Measurements from ENCODE around the gene OXLD1.
A peak's percentile ranks its signal among the peaks of the same experiment; 100 is the strongest.

OXLD1 gene

DNA sequence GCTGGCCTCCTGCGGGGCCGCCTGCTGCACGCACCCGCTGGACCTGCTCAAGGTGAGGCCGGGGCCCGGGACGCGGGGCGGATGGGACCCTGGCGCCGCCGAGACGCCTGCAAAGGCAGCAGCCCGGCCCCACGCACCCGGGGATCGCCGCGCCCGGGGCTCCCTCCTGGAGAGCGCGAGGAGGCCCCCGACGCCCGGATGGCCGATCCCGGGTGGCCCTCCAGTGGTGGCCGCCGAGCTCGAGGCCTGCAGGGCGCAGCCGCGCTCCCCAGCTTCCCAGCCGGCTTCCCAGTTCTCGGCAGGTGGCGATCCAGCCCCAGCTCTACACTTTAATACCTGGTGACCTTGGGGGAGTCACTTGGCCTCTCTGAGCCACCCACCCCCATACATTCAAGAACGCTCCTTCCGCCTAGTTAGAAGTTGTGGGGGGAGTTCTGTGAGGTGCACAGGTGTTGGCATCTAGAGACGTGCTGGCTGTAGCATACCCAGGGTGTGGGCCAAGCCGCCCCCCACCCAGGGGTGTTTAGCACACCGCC lies 46.1 kb upstream of the OXLD1 start:
- TF ChIP-seq, protein P1, sequence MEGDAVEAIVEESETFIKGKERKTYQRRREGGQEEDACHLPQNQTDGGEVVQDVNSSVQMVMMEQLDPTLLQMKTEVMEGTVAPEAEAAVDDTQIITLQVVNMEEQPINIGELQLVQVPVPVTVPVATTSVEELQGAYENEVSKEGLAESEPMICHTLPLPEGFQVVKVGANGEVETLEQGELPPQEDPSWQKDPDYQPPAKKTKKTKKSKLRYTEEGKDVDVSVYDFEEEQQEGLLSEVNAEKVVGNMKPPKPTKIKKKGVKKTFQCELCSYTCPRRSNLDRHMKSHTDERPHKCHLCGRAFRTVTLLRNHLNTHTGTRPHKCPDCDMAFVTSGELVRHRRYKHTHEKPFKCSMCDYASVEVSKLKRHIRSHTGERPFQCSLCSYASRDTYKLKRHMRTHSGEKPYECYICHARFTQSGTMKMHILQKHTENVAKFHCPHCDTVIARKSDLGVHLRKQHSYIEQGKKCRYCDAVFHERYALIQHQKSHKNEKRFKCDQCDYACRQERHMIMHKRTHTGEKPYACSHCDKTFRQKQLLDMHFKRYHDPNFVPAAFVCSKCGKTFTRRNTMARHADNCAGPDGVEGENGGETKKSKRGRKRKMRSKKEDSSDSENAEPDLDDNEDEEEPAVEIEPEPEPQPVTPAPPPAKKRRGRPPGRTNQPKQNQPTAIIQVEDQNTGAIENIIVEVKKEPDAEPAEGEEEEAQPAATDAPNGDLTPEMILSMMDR (IDR thresholded peaks at IDR 0.05; ENCODE audit: extremely low read depth, insufficient read depth, missing control alignments) = peak; percentile 32
- in situ Hi-C loops (cut with MboI; ENCODE audit: low pct_unique_long_range_greater_than_20kb, low sequenced_read_pairs, unreplicated experiment) = no loop called here
- DNase-seq (ENCODE audit: low spot score) = peak; percentile 72

DNA sequence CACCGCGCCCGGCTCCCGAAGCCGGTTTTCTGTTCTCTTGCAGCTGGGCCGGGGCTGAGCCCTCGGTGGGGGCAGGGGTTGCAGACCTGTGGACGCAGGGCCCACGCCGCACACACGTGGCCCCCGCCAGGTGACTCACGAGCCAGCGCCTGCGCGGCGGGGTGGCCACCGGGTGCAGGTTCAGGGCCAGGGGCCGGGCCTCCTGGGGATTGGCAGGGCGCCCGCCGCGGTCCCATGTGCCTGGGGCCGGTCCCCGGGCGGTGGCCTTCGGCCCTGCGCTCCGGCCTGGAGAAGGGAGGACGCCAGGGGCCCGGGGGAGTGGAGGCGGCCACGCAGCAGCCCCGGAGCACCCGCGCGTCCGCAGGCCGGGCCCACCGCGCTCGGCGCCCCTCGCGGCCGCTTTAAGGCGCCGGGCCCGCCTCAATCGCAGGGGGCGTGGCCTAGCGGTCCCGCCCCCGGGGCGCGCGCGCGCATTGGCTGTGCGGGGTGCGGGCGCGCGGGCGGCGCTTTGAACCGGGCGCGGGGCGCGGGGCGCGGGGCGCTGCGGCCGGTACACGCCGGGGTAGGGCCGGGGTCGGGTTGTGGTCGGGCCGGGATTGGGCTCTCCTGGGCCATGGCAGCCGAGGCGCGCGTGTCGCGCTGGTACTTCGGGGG lies 45.5 kb upstream of the OXLD1 start, which contains the start of gene SLC25A10:
TSS of gene SLC25A10 (plus strand) at position 471 of the 654 bp plus-strand sequence. CDS start at position 614, 143 bp downstream.
- DNase-seq (ENCODE audit: low spot score) = peak; percentile 97
- TF ChIP-seq, protein P1 (IDR thresholded peaks at IDR 0.05; ENCODE audit: extremely low read depth, insufficient read depth, missing control alignments) = no peak
- in situ Hi-C loops (cut with MboI; ENCODE audit: low pct_unique_long_range_greater_than_20kb, low sequenced_read_pairs, unreplicated experiment) = no loop called here

DNA sequence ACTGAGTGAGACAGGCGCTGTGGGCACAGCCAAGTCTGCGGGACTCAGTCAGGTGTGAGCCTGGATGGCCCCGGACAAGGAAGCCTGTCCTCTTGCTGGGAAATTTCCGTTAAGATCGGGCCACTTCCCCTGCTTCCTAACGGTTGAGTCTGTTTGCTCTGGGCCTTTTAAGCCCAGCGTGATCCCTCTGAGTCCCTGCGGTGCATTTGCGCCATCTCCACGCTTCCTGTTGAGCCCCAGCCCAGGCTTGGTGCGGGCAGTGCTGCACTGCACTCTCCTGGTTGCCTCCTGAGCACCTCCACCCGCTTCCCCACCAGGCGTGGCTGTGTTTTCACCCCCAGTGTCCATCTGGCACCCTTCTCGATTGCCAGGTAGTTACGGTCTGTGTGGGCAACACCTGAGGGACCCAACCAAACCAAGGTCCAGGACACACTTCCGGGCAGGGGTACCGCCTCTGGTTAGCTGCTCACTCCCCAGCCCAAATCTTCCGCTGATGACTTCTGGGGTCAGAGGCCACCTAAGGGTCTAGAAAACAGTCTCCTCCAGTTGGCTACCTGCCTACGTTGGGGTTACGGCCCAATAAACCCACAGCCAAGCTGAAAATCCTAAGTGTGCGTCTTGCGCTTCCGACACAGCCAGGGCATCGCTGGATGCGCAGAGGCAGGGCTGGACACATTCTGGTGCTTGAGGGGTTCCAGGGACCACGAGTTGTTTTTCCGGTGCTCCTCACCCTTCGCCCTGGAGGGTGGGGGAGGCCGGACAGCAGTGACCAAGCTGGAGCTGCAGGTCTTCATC lies 44.3 kb upstream of the OXLD1 start:
- TF ChIP-seq, protein P1 (IDR thresholded peaks at IDR 0.05; ENCODE audit: extremely low read depth, insufficient read depth, missing control alignments) = no peak
- no peak for DNase-seq (ENCODE audit: low spot score)
- in situ Hi-C loops (cut with MboI; ENCODE audit: low pct_unique_long_range_greater_than_20kb, low sequenced_read_pairs, unreplicated experiment) = no loop called here

DNA sequence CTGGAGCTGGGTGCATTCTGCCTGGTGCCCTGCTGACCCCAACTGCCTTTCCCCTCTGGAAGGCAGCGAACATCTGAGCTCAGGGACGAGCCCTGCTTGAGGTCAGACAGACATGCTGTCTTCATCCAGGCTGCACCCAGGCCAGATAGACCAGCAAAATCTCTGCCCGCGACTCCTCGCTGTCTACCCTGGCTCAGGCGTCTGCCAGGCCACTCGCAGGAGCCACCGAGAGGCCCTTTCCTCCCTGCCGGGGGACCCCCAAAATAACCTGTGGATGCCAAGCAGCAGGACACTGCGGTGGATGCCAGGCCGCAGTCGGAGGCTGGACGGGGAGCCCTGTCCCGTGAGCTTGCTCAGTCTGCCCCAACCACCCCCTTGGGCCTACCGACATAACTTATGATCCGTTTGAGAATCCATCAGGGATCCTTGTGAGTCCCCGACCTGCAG lies 42.4 kb upstream of the OXLD1 start:
- in situ Hi-C loops (cut with MboI; ENCODE audit: low pct_unique_long_range_greater_than_20kb, low sequenced_read_pairs, unreplicated experiment) = no loop called here
- DNase-seq (ENCODE audit: low spot score) = no peak
- TF ChIP-seq, protein P1 (IDR thresholded peaks at IDR 0.05; ENCODE audit: extremely low read depth, insufficient read depth, missing control alignments) = no peak

DNA sequence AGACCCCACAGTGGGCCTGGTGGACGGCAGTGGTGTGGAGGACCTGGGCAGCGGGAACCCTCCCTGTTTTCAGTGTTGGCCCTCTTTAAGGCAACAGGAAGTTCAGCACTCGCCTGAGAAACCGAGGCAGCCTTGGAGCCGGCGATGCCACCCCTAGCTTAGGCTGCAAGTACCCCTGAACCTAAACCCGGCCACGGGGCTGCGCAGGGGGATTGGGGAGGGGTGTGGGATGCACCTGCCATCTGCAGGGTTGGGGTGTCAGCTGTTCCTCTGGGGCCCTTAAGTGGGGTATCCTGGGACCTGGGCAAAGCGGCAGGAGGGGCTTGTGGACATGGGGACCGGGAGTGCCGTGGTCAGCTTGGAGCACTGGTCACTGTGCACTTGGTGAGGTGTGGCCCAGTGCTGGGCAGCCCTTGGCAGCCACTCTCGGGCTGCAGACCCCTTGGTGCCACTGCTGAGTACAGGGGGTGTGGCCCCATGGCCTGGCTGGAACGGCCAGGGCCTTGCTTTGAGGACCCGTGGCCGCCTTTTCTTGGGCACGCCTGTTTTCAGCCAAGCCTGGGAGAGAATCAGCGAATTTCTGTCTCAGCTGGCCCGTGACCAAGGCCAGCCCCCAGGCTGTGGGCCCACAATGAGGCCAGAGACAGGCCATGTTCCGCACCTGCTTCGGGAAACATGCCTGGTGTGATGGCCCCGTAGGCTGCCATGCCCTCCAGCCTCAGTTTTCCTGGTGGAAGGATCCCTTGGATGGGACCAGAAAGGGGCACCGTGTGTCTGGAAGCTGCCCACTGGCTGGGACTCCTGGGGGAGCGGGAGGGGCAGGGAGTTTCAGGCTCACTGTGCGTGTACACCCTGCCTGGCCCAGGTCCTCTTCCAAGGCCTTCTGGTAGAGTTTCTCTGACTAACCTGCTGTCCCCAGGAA lies 41.6 kb upstream of the OXLD1 start:
- in situ Hi-C loops (cut with MboI; ENCODE audit: low pct_unique_long_range_greater_than_20kb, low sequenced_read_pairs, unreplicated experiment) = no loop called here
- TF ChIP-seq, protein P1 (IDR thresholded peaks at IDR 0.05; ENCODE audit: extremely low read depth, insufficient read depth, missing control alignments) = no peak
- DNase-seq (ENCODE audit: low spot score) = no peak
